ENCODE measurements around the gene IMMP2L.

DNA sequence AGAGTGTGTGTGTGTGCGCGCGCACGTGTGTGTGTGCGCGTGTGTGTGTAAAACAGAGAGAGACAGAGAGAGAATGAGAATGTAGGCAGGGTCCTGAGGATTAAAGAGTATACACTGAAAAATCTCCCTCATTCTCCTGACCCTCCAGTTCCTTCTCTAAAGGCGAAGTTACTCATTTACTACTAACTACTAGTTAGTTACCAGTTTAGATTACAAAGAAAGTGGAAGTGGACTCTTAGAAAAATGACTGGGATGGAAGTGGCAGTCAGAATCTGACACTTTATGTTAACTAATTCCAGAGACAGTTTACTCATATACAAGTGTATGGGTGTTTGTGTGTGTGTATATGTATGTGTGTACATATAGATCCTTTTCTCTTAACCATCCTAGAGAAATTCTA lies 617.8 kb downstream of the IMMP2L start:
- no peak for TF ChIP-seq EZH2 (IDR thresholded peaks at IDR 0.05; ENCODE audit: insufficient read depth, poor library complexity, severe bottlenecking)
- TF ChIP-seq EZH2phosphoT487 (IDR thresholded peaks at IDR 0.05; ENCODE audit: insufficient read depth, low read depth), result no peak

Data from GM23248 (cell line).